Mesenchymal stem cell (in vitro differentiated cells and primary cell): ENCODE results near the gene PDLIM1.
A peak's percentile ranks its signal among the peaks of the same experiment; 100 is the strongest.

ENCODE experiments used
- DNase-seq: peaks from one replicate; pipeline ENCODE4 v3.0.0-alpha.2; 2013
- H2AFZ ChIP-seq: one replicate; pipeline ENCODE4 v1.6.1; 2013; ENCODE audit warnings: low read depth, mild to moderate bottlenecking, control low read depth, inconsistent platforms, low read length, moderate library complexity
- H2AK5ac ChIP-seq: 2 replicates; pipeline ENCODE4 v1.6.1; 2013; ENCODE audit warnings: low read length, moderate library complexity, mild to moderate bottlenecking, inconsistent platforms; ENCODE audit not compliant: severe bottlenecking
- H2BK120ac ChIP-seq: one replicate; pipeline ENCODE4 v1.6.1; 2013; ENCODE audit warnings: low read depth, mild to moderate bottlenecking, inconsistent platforms, low read length, moderate library complexity
- H2BK12ac ChIP-seq, 2 experiments: one replicate each; pipeline ENCODE4 v1.6.1; 2013; ENCODE audit warnings: inconsistent platforms in 2 of 2, low read length in 2 of 2, mild to moderate bottlenecking in 2 of 2, moderate library complexity in 2 of 2, control low read depth in 1 of 2
- H2BK15ac ChIP-seq: one replicate; pipeline ENCODE4 v1.6.1; 2013; ENCODE audit warnings: mild to moderate bottlenecking, low read depth, inconsistent platforms; ENCODE audit not compliant: poor library complexity, severe bottlenecking
- H2BK5ac ChIP-seq: 2 replicates; pipeline ENCODE4 v1.6.1; 2013; ENCODE audit warnings: low read depth, mild to moderate bottlenecking, low read length, control low read depth, inconsistent platforms; ENCODE audit not compliant: poor library complexity, severe bottlenecking
- H3K14ac ChIP-seq, 2 experiments: one replicate each; pipeline ENCODE4 v1.6.1; 2013; ENCODE audit warnings: inconsistent platforms in 2 of 2, low read length in 2 of 2, control low read depth in 1 of 2, mild to moderate bottlenecking in 1 of 2, moderate library complexity in 1 of 2
- H3K18ac ChIP-seq, 2 experiments: one replicate each; pipeline ENCODE4 v1.6.1; 2013; ENCODE audit warnings: inconsistent platforms in 2 of 2, low read length in 2 of 2, control low read depth in 1 of 2, low read depth in 1 of 2, mild to moderate bottlenecking in 1 of 2
- H3K23ac ChIP-seq, 2 experiments: one replicate each; pipeline ENCODE4 v1.6.1; 2013; ENCODE audit warnings: inconsistent platforms in 2 of 2, low read length in 2 of 2, mild to moderate bottlenecking in 2 of 2, moderate library complexity in 2 of 2, control low read depth in 1 of 2
- H3K27ac ChIP-seq: 2 replicates; pipeline ENCODE4 v1.5.1; 2013; ENCODE audit warnings: mild to moderate bottlenecking, moderate library complexity, low read length, control low read depth, inconsistent platforms; ENCODE audit not compliant: poor library complexity, severe bottlenecking
- H3K27me3 ChIP-seq, 2 experiments: 2 replicates each; pipeline versions ENCODE4 v1.6.1 to v1.7.0; 2013; ENCODE audit warnings: low read length in 2 of 2, mild to moderate bottlenecking in 2 of 2, moderate library complexity in 2 of 2, control low read depth in 1 of 2, inconsistent platforms in 1 of 2; ENCODE audit not compliant: control insufficient read depth in 1 of 2, insufficient read depth in 1 of 2
- H3K36me3 ChIP-seq, 2 experiments: 2 replicates each; pipeline versions ENCODE4 v1.6.1 to v1.7.0; 2013; ENCODE audit warnings: low read length in 2 of 2, control low read depth in 1 of 2, inconsistent platforms in 1 of 2, low read depth in 1 of 2, mild to moderate bottlenecking in 1 of 2; ENCODE audit not compliant: insufficient read depth in 2 of 2, control insufficient read depth in 1 of 2
- H3K4ac ChIP-seq, 2 experiments: one replicate each; pipeline ENCODE4 v1.6.1; 2013; ENCODE audit warnings: inconsistent platforms in 2 of 2, low read length in 2 of 2, mild to moderate bottlenecking in 2 of 2, moderate library complexity in 2 of 2, control low read depth in 1 of 2, low read depth in 1 of 2
- H3K4me1 ChIP-seq: 2 replicates; pipeline ENCODE4 v1.6.1; 2013; ENCODE audit warnings: low read depth, low read length, control low read depth; ENCODE audit not compliant: control insufficient read depth, insufficient read depth
- H3K4me2 ChIP-seq: 2 replicates; pipeline ENCODE4 v1.6.1; 2013; ENCODE audit warnings: low read length, mild to moderate bottlenecking, inconsistent platforms; ENCODE audit not compliant: poor library complexity, severe bottlenecking
- H3K4me3 ChIP-seq, 2 experiments: 2 replicates each; pipeline versions ENCODE4 v1.5.1 to v1.7.0; 2013; ENCODE audit warnings: low read length in 2 of 2, mild to moderate bottlenecking in 2 of 2, control low read depth in 1 of 2, low read depth in 1 of 2; ENCODE audit not compliant: insufficient read depth in 1 of 2
- H3K79me1 ChIP-seq: replicated peaks from 2 replicates; pipeline ENCODE4 v1.6.1; 2013; ENCODE audit warnings: mild to moderate bottlenecking, control low read depth, low read length, inconsistent platforms; ENCODE audit not compliant: poor library complexity, severe bottlenecking
- H3K9ac ChIP-seq: 2 replicates; pipeline ENCODE4 v1.7.0; 2013; ENCODE audit warnings: mild to moderate bottlenecking, low read length, moderate library complexity
- H3K9me3 ChIP-seq: 2 replicates; pipeline ENCODE4 v1.7.0; 2013; ENCODE audit warnings: mild to moderate bottlenecking, low read length; ENCODE audit not compliant: control insufficient read depth
- H4K8ac ChIP-seq: one replicate; pipeline ENCODE4 v1.6.1; 2013; ENCODE audit warnings: inconsistent platforms, mild to moderate bottlenecking, low read length, moderate library complexity
- H4K91ac ChIP-seq: one replicate; pipeline ENCODE4 v1.6.1; 2013; ENCODE audit warnings: mild to moderate bottlenecking, low read length, inconsistent platforms
- WGBS: methylation state at CpG from one replicate; pipeline ENCODE4 v1.1.7; 2013; ENCODE audit warnings: mixed read lengths; 5-methylcytosine and 5-hydroxymethylcytosine counted together

PDLIM1 gene

GRCh38 chr10:95277201-95277570 is 13.6 kb downstream of the PDLIM1 start:
- Histone ChIP-seq H3K4me1 (peaks cover 18% of the 10 kb centered on the region), H2AFZ (no peak overlapping the region), H3K4me3 (no peak overlapping the region), H3K4me2 (no peak overlapping the region), H3K18ac (no peak overlapping the region), H3K4ac (no peak overlapping the region), H3K9ac (no peak overlapping the region), H2BK12ac (peak overlapping the region in 1 of 2 experiments; percentile 15), H4K91ac (no peak overlapping the region), H2AK5ac (no peak overlapping the region), H3K14ac (no peak overlapping the region), H2BK5ac (no peak overlapping the region), H2BK15ac (no peak overlapping the region), H3K27ac (no peak overlapping the region), H3K27me3 (no peaks in the 10 kb centered on the region), H3K9me3 (no peaks in the 10 kb centered on the region), H2BK120ac (no peak overlapping the region), H3K79me1 (peaks cover 10% of the 10 kb centered on the region), H3K23ac (no peak overlapping the region), H4K8ac (no peak overlapping the region), H3K36me3 (no peaks in the 10 kb centered on the region)
- WGBS = 92% methylated on average over 1 of the region's 1 CpG
- no peak for DNase-seq

GRCh38 chr10:95276367-95277200 is 14.2 kb downstream of the PDLIM1 start:
- Histone ChIP-seq H3K23ac (no peak overlapping the region), H4K8ac (no peak overlapping the region), H3K4me1 (peaks cover 18% of the 10 kb centered on the region), H2BK12ac (peak overlapping the region in 1 of 2 experiments; percentile 17), H3K9me3 (no peaks in the 10 kb centered on the region), H2BK15ac (no peak overlapping the region), H2BK5ac (no peak overlapping the region), H2AK5ac (peak overlapping the region; percentile 5), H3K27me3 (no peaks in the 10 kb centered on the region), H3K79me1 (peaks cover 10% of the 10 kb centered on the region), H3K27ac (peak overlapping the region; percentile 3), H3K9ac (peak overlapping the region; percentile 42), H3K4me3 (no peak overlapping the region), H2AFZ (no peak overlapping the region), H3K4me2 (no peak overlapping the region), H2BK120ac (no peak overlapping the region), H3K18ac (peak overlapping the region in 1 of 2 experiments; percentile 46), H3K36me3 (no peaks in the 10 kb centered on the region), H3K14ac (no peak overlapping the region), H3K4ac (no peak overlapping the region), H4K91ac (no peak overlapping the region)
- WGBS = 78% methylated on average over 6 of the region's 8 CpGs
- DNase-seq = peak; percentile 57

- Histone ChIP-seq H2BK12ac (no peak overlapping the region), H3K27me3 (no peaks in the 10 kb centered on the region), H3K79me1 (peaks cover 13% of the 10 kb centered on the region), H3K36me3 (peaks cover 0 to 2% of the 10 kb centered on the region in 2 experiments), H2BK15ac (no peak overlapping the region), H2BK120ac (no peak overlapping the region), H2AFZ (no peak overlapping the region), H2AK5ac (peak overlapping the region; percentile 5), H4K8ac (no peak overlapping the region), H3K4me1 (peaks cover 16% of the 10 kb centered on the region), H3K9me3 (no peaks in the 10 kb centered on the region), H3K9ac (peak overlapping the region; percentile 42), H3K4ac (peak overlapping the region in 1 of 2 experiments; percentile 53), H2BK5ac (no peak overlapping the region), H3K4me2 (no peak overlapping the region), H3K27ac (peak overlapping the region; percentile 3), H3K14ac (no peak overlapping the region), H3K23ac (no peak overlapping the region), H4K91ac (no peak overlapping the region), H3K4me3 (no peak overlapping the region), H3K18ac (peak overlapping the region in 1 of 2 experiments; percentile 46)
- peak; percentile 51 for DNase-seq
- WGBS = no CpG with 5 or more reads among the region's 1 CpG
These were observed 15.0 kb downstream of the PDLIM1 start for GRCh38 chr10:95275726-95276366.
